NCI-H2171 treated with DMSO at 0.1 percent for 48 hours (cell line): ENCODE data around the gene C6orf89.
"Not testable (repeated sequence)": the region's sequence is repeated elsewhere in the genome, so short reads cannot be mapped to it uniquely, and the experiment has no call there.

ENCODE experiments used
- DNase-seq: peaks from one replicate; lab custom pipeline; 2025; lab: John Stamatoyannopoulos, UW

Gene C6orf89

DNA sequence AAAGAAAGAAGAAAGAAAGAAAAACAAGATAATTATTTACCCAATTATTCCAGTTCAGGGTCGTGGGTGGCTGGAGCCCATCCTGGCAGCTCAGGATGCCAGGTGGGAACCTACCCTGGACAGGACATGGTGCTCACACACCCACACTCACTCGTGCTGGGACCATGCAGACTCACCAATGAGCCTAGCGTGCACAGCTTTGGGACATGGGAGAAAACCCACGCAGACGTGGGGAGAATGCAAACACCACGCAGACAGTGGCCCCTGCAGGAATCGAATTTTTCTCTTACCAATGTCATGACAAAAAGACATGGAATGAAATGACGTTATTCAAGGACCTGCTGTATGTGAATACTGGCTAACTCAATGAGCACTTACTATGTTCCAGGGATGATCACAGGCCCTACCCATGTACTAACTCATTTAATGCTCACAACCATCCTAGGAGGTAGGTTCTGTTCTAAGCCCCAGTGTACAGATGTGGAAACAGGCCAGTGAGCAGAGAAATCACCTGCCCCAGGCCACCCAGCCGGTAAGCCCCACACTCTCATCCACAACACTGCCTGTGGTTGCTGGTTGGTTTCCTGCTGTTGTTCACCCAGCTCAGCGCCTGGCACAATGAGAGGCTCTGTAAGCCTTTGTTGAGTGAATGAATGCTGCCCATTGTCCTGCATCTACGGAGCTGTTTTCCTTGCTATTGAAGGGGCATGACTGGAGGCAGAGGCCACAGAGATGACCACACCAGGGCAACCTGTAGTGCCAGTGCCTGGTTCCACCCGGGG is 62.0 kb downstream of the C6orf89 start:
- DNase-seq, result no peak

DNA sequence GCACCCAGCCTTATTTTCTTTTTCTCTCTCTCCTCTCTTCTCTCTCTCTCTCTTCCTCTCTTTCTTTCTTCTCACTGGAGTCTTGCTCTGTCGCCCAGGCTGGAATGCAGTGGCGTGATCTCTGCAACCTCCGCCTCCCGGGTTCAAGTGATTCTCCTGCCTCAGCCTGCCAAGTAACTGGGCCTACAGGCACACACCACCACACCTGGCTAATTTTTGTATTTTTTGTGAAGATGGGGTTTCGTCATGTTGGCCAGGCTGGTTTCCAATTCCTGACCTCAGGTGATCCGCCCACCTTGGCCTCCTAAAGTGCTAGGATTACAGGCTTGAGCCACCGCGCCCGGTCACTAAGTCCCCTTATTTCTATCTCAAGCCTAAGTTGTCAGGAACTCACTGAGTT is 63.3 kb downstream of the C6orf89 start:
- DNase-seq, result not testable (repeated sequence)

DNA sequence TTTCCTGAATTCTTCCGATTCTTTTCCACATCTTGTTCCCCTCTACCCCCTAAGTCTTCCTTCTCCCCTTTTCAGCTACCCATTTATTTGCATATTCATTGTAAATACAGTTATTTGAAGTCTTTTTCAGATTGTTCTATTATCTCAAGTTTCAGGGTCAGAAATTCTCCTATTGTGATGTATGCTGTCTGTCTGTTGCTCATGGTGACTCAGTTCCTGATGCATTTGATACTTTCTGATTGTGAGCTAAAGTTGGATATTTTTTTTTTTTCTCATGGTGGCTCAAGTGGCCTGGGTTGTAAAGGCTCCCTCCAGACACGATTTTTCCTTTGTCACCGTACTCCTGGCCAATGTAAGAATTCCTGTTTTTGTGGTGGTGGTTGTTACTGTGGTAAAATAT is 63.9 kb downstream of the C6orf89 start:
- DNase-seq, result no peak

- DNase-seq, result no peak
Measured at GRCh38 chr6:36953931-36954261, 68.1 kb downstream of the C6orf89 start.

- no peak for DNase-seq
Measured at GRCh38 chr6:36954262-36954931, 68.6 kb downstream of the C6orf89 start, which contains the start of gene PI16. PI16 (plus strand) TSS chr6:36954738; CDS start chr6:36954761, 23 bp downstream.

GRCh38 chr6:36955136-36955535 is 69.4 kb downstream of the C6orf89 start:
- no peak for DNase-seq

DNA sequence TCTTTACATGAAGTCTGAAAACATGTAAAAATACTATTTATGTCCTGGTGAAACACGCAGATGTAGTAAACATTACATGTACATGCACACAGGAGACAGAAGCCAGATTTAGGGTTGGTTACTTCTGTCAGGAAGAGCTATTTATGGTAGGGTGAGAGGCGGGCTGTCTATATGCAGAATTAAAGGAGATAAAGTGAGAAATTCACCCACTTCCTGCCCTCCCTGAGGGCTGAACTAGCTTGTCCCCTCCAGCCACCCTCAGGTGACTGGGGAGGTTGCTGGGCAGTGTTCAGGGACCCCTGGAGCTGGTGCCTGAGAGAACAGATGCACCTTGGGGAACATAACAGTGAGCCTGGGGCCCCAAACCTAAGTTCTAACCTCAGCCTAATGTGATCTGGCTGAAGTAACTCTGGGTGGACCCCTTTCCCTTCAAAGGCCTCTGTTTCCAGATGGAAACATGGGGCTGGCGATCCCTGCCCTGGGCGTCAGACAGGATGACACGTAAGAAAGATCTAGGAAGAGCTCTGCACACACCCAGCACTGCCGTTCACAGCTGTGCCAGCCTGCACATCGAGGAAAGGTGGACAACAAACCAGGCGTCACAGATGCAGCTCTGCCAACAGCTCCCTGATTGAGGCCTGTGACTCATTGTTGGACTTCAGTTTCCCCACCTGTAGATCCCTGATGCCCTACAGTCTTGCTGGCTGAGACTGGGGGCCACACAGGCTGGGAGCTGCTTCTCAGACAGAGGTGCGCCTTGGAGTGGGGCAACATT is 70.1 kb downstream of the C6orf89 start:
- no peak for DNase-seq

DNA sequence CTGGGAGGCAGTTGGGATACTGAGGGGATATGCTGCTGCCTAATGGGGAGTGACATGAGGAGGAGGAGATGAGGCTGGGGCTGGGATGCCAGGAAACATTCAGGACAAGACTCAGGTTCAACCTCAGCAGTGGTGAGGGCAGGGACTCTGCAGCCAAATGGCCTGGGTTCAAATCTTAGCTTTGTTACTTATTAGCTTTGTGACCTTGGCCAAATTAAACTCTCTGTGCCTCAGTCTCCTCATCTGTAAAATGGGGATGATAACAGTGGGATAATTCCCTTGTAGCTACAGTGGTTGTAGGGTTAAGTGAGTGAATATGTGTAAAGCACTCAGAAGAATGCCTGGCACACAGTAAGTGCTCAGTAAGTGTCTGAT is 70.7 kb downstream of the C6orf89 start:
- DNase-seq, result no peak

GRCh38 chr6:36957773-36958271 is 72.1 kb downstream of the C6orf89 start:
- no peak for DNase-seq

DNA sequence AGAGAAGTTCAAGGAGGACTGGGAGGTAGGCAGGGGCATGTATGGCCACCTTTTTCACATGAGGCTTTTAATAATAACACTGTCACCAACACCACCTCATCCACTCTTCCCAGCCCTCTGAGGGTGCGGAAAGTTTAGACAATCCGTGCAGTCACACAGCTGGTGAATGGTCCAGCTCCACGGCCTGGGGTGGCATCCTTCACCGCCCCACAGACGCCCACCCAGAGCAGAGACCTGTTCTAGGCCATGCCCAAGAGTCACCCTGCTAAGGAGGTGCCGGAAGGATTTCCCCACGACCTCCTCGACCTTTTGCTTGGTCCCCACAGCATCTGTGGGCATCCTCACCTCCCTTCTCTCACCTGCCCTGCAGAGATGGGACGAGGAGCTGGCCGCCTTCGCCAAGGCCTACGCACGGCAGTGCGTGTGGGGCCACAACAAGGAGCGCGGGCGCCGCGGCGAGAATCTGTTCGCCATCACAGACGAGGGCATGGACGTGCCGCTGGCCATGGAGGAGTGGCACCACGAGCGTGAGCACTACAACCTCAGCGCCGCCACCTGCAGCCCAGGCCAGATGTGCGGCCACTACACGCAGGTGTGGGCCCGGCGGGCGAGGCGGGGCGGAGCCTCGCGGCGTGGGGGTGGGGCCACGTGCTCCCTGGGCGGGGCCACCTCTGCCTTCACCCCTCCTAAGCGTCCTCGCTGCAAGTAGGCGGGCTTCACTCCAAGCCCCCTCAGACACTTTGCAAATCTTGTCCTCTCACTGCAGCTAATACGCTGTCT is 73.2 kb downstream of the C6orf89 start:
- no peak for DNase-seq

DNA sequence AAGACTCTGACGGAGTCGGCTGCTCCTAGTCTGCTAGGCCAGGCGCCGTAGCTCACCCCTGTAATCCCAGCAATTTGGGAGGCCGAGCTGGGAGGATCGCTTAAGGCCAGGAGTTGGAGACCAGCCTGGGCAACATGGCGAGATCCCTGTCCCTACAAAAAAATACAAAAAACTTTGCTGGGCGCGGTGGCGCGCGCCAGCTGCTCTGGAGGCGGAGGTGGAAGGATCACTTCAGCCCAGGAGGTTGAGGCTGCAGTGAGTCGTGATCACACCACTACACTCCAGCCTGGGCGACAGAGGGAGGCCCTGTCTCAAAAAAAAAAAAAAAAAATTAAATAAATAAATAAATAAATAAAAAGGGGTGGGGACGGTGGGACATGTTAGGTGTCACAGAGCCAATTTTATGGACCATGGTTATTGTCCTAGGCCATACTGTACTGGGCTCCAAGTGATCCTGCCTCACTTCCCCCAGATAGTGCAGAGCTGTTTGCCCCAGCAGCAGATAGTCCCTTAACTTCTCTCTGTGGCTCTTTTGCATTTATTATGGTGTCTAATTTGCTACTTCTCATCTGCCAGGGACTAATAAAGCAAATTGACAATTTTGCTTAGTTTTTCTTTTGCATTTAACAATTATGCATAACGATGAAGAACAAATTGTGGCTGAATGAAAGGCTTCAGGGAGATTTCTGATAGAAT is 74.0 kb downstream of the C6orf89 start:
- no peak for DNase-seq

DNA sequence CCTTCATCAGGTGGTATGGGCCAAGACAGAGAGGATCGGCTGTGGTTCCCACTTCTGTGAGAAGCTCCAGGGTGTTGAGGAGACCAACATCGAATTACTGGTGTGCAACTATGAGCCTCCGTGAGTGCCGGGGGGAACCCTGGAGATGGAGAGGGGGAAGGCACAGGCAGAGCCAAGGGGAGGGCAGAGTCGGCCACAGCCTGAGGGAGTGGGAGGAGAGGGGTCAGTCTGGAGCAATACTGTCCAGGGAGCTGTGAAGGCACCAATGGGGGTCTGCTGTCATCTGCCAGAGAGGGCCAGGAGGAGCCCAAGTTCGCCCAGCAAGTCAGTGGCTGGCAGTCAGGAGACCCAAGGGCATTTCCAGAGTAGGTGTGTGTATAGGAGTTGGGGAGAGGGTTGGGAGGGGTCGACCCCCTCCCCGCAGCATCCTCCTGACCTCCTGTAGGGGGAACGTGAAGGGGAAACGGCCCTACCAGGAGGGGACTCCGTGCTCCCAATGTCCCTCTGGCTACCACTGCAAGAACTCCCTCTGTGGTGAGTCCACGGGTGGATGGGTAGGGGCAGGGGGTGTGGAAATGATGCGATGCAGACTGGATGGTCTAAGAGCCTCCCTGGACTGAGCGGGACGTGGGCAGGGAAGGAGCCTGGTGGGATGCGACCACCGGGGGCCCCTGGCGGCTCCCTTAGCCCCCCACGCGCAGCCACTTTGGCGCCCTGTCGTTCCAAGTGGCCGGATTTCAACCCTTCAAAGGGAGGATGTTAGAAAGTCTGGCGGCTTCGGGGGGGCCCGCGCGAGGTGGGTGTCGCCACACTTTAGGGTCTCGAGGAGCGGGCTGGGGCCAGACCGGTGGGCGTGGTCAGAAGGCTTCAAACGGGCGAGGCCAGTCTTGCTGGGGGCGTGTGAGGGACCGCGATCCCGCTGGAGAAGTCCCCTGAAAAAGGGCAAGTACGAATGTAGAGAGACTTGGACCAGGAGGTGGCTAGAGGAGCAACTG is 76.0 kb downstream of the C6orf89 start:
- no peak for DNase-seq

DNA sequence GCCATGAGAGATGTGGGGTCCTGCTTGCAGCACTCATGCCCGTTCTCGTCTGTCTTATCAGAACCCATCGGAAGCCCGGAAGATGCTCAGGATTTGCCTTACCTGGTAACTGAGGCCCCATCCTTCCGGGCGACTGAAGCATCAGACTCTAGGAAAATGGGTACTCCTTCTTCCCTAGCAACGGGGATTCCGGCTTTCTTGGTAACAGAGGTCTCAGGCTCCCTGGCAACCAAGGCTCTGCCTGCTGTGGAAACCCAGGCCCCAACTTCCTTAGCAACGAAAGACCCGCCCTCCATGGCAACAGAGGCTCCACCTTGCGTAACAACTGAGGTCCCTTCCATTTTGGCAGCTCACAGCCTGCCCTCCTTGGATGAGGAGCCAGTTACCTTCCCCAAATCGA is 77.1 kb downstream of the C6orf89 start:
- no peak for DNase-seq

- DNase-seq, result no peak
Measured at GRCh38 chr6:36963451-36964290, 77.9 kb downstream of the C6orf89 start.

- no peak for DNase-seq
Measured at GRCh38 chr6:36964349-36964748, 78.6 kb downstream of the C6orf89 start.

- DNase-seq, result no peak
Measured at GRCh38 chr6:36964908-36965307, 79.2 kb downstream of the C6orf89 start.

DNA sequence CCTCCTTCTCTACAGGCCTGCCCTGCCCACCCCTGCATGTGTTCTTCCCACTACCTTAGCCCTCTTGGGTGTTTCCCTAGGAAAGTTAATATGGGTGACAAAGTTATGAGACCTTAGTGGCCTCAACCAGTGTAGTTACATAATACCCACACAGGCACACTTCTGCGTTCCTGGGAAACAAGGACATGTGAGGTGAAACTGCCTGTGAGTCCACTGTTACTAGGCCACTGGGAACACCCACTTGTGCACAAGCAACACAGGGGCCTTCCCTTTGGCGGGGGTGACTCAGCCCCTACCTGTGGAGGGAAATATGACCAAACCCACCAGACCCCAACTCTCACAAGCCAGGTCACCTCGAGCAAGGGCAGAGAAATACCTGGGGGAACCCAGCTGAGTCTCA is 81.5 kb downstream of the C6orf89 start:
- no peak for DNase-seq

DNA sequence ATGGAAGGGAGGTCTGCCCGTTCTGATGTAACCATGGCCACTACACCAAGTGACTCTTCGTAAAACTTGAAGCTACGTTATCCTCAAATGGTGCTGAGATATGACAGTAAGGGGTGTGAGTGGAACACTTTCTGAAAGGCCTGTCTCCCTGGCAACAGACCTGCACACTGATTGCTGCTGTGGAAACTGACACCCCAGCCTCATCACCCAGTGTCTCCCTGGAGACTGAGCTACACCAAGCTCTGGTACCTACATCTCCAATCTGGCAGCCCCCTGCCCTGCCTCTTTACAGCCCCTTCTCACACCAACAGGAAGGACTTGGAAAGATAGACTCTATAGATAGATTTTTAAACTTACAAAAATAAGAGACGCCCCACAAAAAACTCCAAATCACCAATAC is 82.0 kb downstream of the C6orf89 start:
- DNase-seq, result no peak

DNA sequence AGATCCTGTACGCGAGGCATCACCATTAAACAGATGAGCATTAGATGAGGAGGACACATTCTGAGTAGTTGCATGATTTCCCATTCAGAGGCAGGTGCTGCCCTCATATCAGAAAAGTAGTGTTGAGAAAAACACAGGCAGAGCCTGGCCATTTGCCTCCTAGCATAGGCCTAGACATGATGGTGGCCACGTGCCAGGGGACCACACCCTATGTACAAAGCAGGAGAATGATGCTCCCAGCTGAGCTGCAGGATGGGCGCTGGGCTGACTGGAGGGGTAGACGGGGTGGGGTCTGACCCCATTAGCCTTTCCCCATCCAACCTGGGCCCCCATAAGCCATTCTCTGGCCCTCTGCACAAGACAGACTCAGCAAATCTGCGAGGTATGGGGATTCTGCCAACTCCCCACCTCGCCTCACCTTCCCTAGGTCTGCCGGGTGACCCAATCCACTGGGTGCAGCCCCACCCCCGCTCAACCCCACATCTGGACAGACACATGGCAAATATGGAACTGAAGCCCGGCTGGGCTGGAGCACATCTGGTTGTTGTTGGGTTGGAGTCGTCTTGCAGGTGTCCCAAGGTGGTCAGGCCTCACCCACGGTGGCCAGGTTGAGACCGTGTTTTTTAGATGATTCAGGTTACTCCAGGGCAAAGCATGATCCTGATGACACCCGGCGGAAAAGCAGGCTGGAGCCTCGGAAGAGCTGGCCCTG is 82.7 kb downstream of the C6orf89 start:
- DNase-seq, result no peak
